ENCODE measurements around the gene PANK4.

The PANK4 gene

GRCh38 chr1:2503554-2504224 is 22.7 kb downstream of the PANK4 start:
- Histone ChIP-seq H3K4me3 (no peak overlapping the region), H3K27ac (no peak overlapping the region)
- DNase-seq (ENCODE audit: low spot score): no peak
- TF ChIP-seq, protein P1, sequence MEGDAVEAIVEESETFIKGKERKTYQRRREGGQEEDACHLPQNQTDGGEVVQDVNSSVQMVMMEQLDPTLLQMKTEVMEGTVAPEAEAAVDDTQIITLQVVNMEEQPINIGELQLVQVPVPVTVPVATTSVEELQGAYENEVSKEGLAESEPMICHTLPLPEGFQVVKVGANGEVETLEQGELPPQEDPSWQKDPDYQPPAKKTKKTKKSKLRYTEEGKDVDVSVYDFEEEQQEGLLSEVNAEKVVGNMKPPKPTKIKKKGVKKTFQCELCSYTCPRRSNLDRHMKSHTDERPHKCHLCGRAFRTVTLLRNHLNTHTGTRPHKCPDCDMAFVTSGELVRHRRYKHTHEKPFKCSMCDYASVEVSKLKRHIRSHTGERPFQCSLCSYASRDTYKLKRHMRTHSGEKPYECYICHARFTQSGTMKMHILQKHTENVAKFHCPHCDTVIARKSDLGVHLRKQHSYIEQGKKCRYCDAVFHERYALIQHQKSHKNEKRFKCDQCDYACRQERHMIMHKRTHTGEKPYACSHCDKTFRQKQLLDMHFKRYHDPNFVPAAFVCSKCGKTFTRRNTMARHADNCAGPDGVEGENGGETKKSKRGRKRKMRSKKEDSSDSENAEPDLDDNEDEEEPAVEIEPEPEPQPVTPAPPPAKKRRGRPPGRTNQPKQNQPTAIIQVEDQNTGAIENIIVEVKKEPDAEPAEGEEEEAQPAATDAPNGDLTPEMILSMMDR (IDR thresholded peaks at IDR 0.05): no peak

GRCh38 chr1:2502661-2503553 is 23.5 kb downstream of the PANK4 start:
- Histone ChIP-seq H3K27ac (no peak overlapping the region), H3K4me3 (no peak overlapping the region)
- TF ChIP-seq, protein P1 (IDR thresholded peaks at IDR 0.05): no peak
- DNase-seq (ENCODE audit: low spot score): no peak

DNA sequence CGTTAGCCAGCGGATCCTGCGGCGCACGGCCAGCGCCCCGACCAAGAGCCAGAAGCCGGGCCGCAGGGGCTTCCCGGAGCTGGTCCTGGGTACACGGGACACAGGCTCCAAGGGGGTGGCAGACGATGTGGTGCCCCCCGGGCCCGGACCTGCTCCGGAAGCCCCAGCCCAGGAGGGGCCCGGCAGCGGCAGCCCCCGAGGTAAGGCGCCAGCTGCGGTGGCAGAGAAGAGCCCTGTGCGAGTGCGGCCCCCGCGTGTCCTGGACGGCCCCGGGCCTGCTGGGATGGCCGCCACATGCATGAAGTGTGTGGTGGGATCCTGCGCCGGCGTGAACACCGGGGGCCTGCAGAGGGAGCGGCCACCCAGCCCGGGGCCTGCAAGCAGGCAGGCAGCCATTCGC is 24.2 kb downstream of the PANK4 start:
- TF ChIP-seq, protein P1 (IDR thresholded peaks at IDR 0.05): no peak

GRCh38 chr1:2501820-2502119 is 24.6 kb downstream of the PANK4 start:
- no peak for DNase-seq (ENCODE audit: low spot score)
- no peak overlapping the region for H3K4me3 ChIP-seq
- TF ChIP-seq, protein P1 (IDR thresholded peaks at IDR 0.05): no peak
- H3K27ac ChIP-seq: no peak overlapping the region

More for the DNA sequence above, 24.2 kb downstream of the PANK4 start:
- H3K4me3 ChIP-seq: no peak overlapping the region
- DNase-seq (ENCODE audit: low spot score): no peak
- H3K27ac ChIP-seq: no peak overlapping the region

DNA sequence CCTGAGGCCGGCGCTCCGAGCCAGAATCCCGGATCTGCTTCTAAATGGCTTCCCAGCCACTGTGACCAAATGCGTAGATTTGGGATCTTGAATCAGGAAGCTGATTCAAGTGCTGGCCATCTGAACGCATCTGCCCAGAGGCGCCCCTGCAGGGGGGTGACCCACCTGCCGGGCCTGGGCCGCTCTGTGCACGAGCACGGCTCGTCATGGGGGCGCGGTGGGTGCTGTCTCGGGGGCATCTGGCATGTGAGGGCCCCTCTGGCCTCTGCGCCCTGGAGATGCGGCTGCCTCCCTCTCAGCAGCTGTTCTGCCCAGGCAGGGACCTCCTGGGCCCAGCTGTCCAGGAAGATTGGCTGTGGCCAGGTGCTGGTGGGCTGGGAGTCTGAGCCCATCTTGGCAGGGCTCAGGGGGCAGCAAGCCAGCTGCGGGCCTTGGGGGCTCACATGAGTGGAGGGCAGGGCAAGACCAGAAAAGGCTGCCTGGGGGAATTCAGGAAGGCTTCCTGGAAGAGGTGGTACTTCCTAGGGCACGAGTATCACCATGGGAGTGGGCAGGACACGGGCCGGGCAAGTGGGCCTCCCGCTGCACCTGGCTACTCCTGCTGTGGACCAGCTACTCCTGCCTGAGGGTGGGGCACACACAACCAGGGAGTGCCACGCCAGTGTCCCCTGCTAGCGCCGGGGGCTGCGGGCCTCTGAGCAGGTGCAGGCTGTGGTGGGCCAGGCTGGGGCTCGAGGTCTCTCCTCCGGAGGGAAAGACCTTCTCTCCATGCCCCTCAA is 25.2 kb downstream of the PANK4 start:
- no peak for DNase-seq (ENCODE audit: low spot score)

GRCh38 chr1:2499986-2500596 is 26.3 kb downstream of the PANK4 start:
- TF ChIP-seq, protein P1 (IDR thresholded peaks at IDR 0.05): no peak
- no peak for DNase-seq (ENCODE audit: low spot score)
- Histone ChIP-seq H3K27ac (no peak overlapping the region), H3K4me3 (no peak overlapping the region)

More for the DNA sequence above, 25.2 kb downstream of the PANK4 start:
- Histone ChIP-seq H3K27ac (no peak overlapping the region), H3K4me3 (no peak overlapping the region)
- TF ChIP-seq, protein P1 (IDR thresholded peaks at IDR 0.05): no peak

Measured in coronary artery (tissue), 2 donors.